HEK293 (cell line): ENCODE results near the gene SP5.

ENCODE experiments used
- HOXD13 ChIP-seq: sonication (generic); formaldehyde crosslinking; IDR thresholded peaks from 2 replicates; pipeline ENCODE4 v1.8.0; 2022; ENCODE audit warnings: missing genetic modification reagents, borderline replicate concordance
- KLF9 ChIP-seq: fragments of 450-650 bp; formaldehyde crosslinking; IDR thresholded peaks from 2 replicates; pipeline ENCODE4 v1.5.1; 2016; ENCODE audit warnings: missing biosample characterization, missing genetic modification characterization, low read depth
- ZBTB17 ChIP-seq: fragments of 450-650 bp; formaldehyde crosslinking; IDR thresholded peaks from 2 replicates; pipeline ENCODE4 v1.5.1; 2016; ENCODE audit warnings: missing biosample characterization, missing genetic modification characterization
- ZNF138 ChIP-seq: fragments of 450-650 bp; formaldehyde crosslinking; IDR thresholded peaks from 2 replicates; pipeline ENCODE4 v1.5.1; 2016; ENCODE audit warnings: missing biosample characterization, missing genetic modification characterization, borderline replicate concordance
- ZNF292 ChIP-seq: fragments of 450-650 bp; formaldehyde crosslinking; IDR thresholded peaks from 2 replicates; pipeline ENCODE4 v1.5.1; 2016; ENCODE audit warnings: low read depth, missing biosample characterization, missing genetic modification characterization, borderline replicate concordance
- TF ChIP-seq, protein P1 (sequence below): fragments of 450-650 bp; formaldehyde crosslinking; IDR thresholded peaks from 2 replicates; pipeline ENCODE4 v1.5.1; 2016; ENCODE audit warnings: missing biosample characterization, missing genetic modification characterization
- TF ChIP-seq, protein P2 (sequence below): fragments of 450-650 bp; formaldehyde crosslinking; IDR thresholded peaks from 2 replicates; pipeline ENCODE4 v1.5.1; 2016; ENCODE audit warnings: missing biosample characterization, missing genetic modification characterization
- TF ChIP-seq, protein P3 (sequence below): fragments of 450-650 bp; formaldehyde crosslinking; IDR thresholded peaks from 2 replicates; pipeline ENCODE4 v1.5.1; 2016; ENCODE audit warnings: missing biosample characterization, missing genetic modification characterization
- TF ChIP-seq, protein P4 (sequence below): fragments of 450-650 bp; formaldehyde crosslinking; IDR thresholded peaks from 2 replicates; pipeline ENCODE4 v1.5.1; 2016; ENCODE audit warnings: missing biosample characterization, missing genetic modification characterization
- TF ChIP-seq, protein P5 (sequence below): IDR thresholded peaks from 2 replicates; pipeline ENCODE4 v1.6.1; 2011; ENCODE audit warnings: mild to moderate bottlenecking, low read depth, low read length, borderline replicate concordance

DNA sequence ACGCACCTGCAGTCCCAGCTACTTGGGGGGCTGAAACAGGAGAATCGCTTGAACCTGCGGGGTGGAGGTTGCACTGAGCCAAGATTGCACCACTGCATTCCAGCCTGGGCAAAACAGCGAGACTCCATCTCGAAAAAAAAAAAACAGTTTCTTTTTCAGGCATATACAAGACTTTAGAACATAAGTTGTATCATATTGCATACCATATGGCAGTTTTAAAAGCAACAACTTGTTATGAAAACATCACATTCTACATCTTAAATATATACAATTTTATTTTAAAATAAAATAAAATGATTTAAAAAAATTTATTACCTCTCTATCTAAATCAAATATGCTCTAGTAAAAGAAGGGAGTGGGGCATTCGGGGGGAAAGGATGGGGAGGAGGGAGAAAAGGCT is 39.4 kb upstream of the SP5 start:
- TF ChIP-seq, protein P1, sequence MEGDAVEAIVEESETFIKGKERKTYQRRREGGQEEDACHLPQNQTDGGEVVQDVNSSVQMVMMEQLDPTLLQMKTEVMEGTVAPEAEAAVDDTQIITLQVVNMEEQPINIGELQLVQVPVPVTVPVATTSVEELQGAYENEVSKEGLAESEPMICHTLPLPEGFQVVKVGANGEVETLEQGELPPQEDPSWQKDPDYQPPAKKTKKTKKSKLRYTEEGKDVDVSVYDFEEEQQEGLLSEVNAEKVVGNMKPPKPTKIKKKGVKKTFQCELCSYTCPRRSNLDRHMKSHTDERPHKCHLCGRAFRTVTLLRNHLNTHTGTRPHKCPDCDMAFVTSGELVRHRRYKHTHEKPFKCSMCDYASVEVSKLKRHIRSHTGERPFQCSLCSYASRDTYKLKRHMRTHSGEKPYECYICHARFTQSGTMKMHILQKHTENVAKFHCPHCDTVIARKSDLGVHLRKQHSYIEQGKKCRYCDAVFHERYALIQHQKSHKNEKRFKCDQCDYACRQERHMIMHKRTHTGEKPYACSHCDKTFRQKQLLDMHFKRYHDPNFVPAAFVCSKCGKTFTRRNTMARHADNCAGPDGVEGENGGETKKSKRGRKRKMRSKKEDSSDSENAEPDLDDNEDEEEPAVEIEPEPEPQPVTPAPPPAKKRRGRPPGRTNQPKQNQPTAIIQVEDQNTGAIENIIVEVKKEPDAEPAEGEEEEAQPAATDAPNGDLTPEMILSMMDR, result no peak
- TF ChIP-seq, protein P2, sequence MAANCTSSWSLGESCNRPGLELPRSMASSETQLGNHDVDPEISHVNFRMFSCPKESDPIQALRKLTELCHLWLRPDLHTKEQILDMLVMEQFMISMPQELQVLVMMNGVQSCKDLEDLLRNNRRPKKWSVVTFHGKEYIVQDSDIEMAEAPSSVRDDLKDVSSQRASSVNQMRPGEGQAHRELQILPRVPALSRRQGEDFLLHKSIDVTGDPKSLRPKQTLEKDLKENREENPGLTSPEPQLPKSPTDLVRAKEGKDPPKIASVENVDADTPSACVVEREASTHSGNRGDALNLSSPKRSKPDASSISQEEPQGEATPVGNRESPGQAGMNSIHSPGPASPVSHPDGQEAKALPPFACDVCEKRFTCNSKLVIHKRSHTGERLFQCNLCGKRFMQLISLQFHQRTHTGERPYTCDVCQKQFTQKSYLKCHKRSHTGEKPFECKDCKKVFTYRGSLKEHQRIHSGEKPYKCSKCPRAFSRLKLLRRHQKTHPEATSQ (tag by site-specific recombination), result no peak
- TF ChIP-seq HOXD13 (CRISPR knock-in tag) (no peak), ZNF292 (no peak), KLF9 (tag by site-specific recombination) (no peak), ZNF138 (tag by site-specific recombination) (no peak), ZBTB17 (no peak)
- TF ChIP-seq, protein P3, sequence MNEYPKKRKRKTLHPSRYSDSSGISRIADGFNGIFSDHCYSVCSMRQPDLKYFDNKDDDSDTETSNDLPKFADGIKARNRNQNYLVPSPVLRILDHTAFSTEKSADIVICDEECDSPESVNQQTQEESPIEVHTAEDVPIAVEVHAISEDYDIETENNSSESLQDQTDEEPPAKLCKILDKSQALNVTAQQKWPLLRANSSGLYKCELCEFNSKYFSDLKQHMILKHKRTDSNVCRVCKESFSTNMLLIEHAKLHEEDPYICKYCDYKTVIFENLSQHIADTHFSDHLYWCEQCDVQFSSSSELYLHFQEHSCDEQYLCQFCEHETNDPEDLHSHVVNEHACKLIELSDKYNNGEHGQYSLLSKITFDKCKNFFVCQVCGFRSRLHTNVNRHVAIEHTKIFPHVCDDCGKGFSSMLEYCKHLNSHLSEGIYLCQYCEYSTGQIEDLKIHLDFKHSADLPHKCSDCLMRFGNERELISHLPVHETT (tag by site-specific recombination), result no peak
- TF ChIP-seq, protein P4, sequence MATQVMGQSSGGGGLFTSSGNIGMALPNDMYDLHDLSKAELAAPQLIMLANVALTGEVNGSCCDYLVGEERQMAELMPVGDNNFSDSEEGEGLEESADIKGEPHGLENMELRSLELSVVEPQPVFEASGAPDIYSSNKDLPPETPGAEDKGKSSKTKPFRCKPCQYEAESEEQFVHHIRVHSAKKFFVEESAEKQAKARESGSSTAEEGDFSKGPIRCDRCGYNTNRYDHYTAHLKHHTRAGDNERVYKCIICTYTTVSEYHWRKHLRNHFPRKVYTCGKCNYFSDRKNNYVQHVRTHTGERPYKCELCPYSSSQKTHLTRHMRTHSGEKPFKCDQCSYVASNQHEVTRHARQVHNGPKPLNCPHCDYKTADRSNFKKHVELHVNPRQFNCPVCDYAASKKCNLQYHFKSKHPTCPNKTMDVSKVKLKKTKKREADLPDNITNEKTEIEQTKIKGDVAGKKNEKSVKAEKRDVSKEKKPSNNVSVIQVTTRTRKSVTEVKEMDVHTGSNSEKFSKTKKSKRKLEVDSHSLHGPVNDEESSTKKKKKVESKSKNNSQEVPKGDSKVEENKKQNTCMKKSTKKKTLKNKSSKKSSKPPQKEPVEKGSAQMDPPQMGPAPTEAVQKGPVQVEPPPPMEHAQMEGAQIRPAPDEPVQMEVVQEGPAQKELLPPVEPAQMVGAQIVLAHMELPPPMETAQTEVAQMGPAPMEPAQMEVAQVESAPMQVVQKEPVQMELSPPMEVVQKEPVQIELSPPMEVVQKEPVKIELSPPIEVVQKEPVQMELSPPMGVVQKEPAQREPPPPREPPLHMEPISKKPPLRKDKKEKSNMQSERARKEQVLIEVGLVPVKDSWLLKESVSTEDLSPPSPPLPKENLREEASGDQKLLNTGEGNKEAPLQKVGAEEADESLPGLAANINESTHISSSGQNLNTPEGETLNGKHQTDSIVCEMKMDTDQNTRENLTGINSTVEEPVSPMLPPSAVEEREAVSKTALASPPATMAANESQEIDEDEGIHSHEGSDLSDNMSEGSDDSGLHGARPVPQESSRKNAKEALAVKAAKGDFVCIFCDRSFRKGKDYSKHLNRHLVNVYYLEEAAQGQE (tag by site-specific recombination), result no peak
- TF ChIP-seq, protein P5, sequence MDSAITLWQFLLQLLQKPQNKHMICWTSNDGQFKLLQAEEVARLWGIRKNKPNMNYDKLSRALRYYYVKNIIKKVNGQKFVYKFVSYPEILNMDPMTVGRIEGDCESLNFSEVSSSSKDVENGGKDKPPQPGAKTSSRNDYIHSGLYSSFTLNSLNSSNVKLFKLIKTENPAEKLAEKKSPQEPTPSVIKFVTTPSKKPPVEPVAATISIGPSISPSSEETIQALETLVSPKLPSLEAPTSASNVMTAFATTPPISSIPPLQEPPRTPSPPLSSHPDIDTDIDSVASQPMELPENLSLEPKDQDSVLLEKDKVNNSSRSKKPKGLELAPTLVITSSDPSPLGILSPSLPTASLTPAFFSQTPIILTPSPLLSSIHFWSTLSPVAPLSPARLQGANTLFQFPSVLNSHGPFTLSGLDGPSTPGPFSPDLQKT, result no peak
